ENCODE results near the gene ANTXR1.

ANTXR1 gene

DNA sequence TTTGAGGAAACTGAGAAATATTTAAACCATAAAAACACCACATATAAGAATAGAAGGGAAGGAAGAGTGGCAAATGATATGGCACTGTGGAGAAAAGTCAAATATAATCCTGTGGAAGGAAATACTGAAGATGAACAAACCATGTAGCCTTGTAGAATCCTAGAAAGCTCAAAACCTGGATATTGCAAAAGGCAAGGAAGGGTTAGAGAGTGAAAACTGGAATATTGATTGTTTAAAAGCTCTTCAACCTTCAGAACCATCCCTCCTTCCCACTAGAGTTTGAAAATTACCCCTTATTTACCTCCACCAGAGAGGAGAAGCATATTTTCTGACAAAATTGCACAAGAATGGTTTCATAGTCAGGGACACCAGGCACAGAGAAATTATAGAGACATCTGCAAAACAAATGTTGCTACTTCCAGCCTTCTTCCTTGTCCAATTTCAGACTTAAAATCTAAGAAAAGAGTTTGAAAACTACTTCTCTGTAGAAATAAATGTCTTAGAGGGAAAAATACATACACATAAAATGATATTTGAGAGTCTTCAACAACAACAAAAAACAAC lies 48.0 kb downstream of the ANTXR1 start:
- Mint-ChIP-seq H3K36me3 (no peaks in the 10 kb centered on the region), H3K4me3 (no peak overlapping the region), H3K9me3 (peaks cover 8% of the 10 kb centered on the region), H3K27me3 (peaks cover 23% of the 10 kb centered on the region), H3K27ac (no peak overlapping the region), H3K4me1 (no peaks in the 10 kb centered on the region)
- ATAC-seq (ENCODE audit: low read depth) (no peak), DNase-seq (ENCODE audit: low spot score in 2 of 2) (no peak)

DNA sequence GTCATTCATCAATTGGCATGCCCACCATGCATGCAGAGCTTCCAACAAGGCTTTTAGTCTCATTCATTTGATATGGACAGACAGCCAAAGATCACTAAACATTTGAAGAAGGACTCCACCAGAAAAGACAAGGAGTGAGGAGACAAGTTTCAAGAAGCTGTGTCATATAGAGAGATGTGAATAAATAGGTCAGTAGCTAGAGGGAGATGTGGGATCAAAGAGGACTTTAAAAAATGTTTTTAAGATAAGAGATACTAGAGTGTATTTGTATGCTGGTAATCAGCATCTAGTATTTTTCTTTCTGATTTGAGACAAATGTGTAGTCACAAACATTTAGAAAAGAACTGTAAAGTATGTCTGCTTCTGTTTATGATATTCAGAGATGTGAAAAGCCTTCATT lies 48.5 kb downstream of the ANTXR1 start:
- DNase-seq (ENCODE audit: low spot score in 2 of 2) (no peak), ATAC-seq (ENCODE audit: low read depth) (no peak)

DNA sequence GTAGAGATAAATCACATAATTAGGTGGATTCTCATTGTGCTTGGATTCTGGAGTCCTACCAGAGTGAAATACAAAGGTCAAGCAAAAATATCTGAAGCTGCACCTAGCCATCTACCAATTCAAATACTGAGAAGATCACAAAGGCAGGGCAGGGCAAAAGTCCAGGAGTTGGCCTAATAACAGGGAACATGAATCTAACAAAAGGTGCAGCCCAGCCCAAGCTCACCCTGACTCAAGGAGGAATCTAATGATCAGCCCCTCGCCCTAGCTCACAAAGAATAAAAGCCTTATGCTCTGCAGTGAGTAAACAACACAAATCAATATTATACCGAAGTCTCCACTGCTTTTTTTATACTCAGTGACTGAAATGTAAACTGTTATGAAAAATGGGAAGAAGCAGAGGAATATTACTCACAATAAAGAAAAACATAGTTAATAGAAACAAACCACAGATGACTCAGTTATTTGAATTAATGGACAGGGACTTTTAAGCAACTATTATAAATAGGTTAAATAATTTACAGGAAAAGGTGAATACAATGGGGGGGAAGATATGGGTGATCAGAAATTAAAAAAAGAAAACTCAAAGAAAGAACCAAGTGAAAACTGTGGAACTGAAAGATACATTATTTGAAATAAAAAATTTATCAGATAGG lies 49.5 kb downstream of the ANTXR1 start:
- Mint-ChIP-seq H3K36me3 (no peaks in the 10 kb centered on the region), H3K9me3 (peaks cover 8% of the 10 kb centered on the region), H3K27me3 (peaks cover 25% of the 10 kb centered on the region), H3K4me1 (no peaks in the 10 kb centered on the region), H3K27ac (no peak overlapping the region), H3K4me3 (no peak overlapping the region)
- no peak for ATAC-seq (ENCODE audit: low read depth)
- no peak for DNase-seq (ENCODE audit: low spot score in 2 of 2)

More for the DNA sequence above, 48.5 kb downstream of the ANTXR1 start:
- Mint-ChIP-seq H3K27ac (no peak overlapping the region), H3K27me3 (peaks cover 23% of the 10 kb centered on the region), H3K4me1 (no peaks in the 10 kb centered on the region), H3K4me3 (no peak overlapping the region), H3K9me3 (peaks cover 8% of the 10 kb centered on the region), H3K36me3 (no peaks in the 10 kb centered on the region)

DNA sequence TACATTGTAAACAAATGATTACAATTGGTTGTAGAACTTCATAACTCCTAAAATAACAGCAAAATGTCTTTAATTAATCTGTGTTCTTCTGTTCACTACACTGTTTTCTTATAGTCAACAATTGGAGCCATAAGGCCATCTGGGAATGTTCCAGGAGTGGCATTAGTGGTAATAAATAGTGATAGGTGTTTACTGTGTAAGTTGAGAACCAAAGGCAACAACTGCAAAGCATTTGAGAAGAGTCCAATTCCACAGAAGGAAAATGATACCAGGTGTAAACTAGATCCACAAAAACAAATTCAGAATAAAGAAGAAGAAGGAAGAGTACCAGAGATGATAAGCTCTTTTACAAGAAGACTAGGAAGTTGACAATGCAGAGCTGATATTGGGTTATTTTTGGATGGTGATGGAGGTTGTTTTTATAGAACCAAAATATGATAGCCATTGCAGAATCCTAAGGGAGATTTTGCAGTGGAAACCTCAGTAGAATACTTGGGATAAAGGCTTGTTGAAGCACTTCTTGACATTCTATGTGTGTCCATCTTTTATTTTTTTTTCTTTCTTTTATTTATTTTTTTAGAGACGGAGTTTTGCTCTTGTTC lies 52.9 kb downstream of the ANTXR1 start:
- peaks cover 19% of the 10 kb centered on the region for H3K27me3 Mint-ChIP-seq
- no peaks in the 10 kb centered on the region for H3K4me1 Mint-ChIP-seq
- DNase-seq (ENCODE audit: low spot score in 2 of 2) (no peak), ATAC-seq (ENCODE audit: low read depth) (no peak)
- no peaks in the 10 kb centered on the region for H3K36me3 Mint-ChIP-seq
- H3K27ac Mint-ChIP-seq, result no peak overlapping the region
- H3K4me3 Mint-ChIP-seq, result no peak overlapping the region
- H3K9me3 Mint-ChIP-seq, result peaks cover 8% of the 10 kb centered on the region

DNA sequence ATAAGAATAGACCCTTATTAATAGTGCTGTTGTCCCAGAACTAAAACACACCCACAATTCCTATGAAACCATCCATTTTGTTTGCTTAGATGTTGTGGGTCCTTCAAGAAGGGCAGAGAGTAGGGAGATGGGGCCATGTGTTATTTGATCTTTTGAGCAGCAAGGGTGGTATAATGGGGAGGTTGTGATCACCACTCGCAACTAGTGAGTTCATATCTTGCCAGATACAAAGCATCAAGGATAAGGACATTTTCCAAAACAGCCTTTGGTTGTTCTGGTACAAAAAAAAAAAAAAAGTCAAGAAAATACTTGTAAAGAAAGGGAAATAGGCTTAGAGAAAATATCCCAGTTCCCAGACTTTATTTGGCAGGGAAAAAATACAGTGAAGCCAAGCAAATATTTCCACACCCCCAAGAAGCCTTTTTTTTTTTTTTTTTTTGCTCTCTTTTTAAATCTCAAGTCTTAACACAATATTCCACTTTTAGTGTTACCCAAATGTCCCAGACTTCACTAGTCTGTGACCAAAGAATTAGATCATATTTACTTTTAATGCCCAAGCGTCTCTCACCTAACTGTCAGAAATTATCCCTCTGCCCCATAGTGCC lies 54.1 kb downstream of the ANTXR1 start:
- Mint-ChIP-seq H3K27me3 (peaks cover 18% of the 10 kb centered on the region), H3K9me3 (peaks cover 8% of the 10 kb centered on the region)
- ATAC-seq (ENCODE audit: low read depth), result no peak

DNA sequence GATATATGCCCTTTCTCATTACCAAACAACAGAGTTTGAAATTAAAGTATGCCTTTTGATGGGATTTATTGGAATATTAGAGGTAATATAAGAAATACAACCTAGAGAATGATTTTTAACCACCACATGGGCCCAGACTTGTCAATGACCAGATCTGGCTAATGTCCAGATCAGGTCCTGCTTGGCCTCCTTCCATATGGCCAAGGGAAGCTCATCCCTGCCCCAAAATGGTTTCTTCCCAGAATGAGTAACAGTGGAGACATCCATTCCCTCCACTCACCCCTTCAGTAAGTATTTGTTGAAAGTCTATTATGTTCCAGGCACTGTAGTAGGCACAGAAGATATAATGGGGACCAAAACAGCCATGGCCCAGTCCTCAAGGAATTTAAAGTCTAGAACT lies 54.9 kb downstream of the ANTXR1 start:
- Mint-ChIP-seq H3K27ac (no peak overlapping the region), H3K27me3 (peaks cover 17% of the 10 kb centered on the region), H3K4me1 (no peaks in the 10 kb centered on the region), H3K9me3 (peaks cover 7% of the 10 kb centered on the region), H3K36me3 (no peaks in the 10 kb centered on the region), H3K4me3 (no peak overlapping the region)
- ATAC-seq (ENCODE audit: low read depth) (no peak), DNase-seq (ENCODE audit: low spot score in 2 of 2) (no peak)

More for the DNA sequence above, 54.1 kb downstream of the ANTXR1 start:
- Mint-ChIP-seq H3K4me3 (no peak overlapping the region), H3K36me3 (no peaks in the 10 kb centered on the region), H3K4me1 (no peaks in the 10 kb centered on the region), H3K27ac (no peak overlapping the region)
- no peak for DNase-seq (ENCODE audit: low spot score in 2 of 2)

DNA sequence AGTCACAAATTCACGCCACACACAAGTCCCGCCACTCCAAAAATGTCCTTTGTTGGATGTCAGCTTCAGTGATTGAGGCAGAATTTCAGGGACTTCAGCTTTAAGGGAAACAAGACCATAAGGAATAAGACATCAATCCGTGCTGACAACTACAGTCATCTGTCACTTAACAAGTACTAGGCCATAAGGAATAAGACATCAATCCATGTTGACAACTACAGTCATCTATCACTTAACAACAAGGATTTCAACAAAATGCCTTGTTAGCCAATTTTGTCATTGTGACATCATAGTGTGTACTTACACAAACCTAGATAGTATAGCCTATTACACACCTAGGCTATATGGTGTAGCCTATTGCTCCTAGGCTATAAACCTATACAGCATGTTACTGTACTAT lies 58.0 kb downstream of the ANTXR1 start:
- Mint-ChIP-seq H3K36me3 (no peaks in the 10 kb centered on the region), H3K4me3 (no peak overlapping the region), H3K27me3 (peaks cover 15% of the 10 kb centered on the region), H3K9me3 (no peaks in the 10 kb centered on the region), H3K27ac (no peak overlapping the region), H3K4me1 (no peaks in the 10 kb centered on the region)
- DNase-seq (ENCODE audit: low spot score in 2 of 2), result no peak
- ATAC-seq (ENCODE audit: low read depth), result no peak

DNA sequence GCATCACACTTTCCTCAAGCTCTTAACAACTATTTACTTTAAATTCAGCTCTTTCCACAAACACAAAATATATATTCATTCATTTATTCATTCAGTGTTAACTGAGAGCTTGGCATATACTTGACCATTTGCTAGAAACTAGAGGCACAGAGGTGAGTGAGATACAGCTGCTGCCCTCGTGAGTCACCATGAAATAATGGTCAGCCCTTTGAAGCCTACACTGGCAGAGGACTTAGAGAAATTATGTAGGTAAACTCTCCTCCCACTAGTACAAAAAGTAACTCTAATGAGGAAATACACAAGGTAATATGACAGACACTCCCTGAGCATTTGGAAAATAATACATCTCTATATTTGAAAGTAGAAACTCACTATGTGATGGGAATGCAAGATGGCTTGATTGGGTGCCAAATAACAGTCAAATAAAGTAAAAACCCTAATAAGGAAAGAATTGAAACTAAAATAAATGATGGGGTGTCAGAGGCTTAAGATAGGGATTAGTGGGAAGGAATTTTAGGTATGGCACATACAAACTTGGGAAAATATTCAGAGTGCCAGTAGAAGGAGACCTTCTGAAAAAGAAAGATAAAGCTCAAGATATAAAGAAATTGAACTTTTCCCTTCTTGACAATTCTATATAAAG lies 61.1 kb downstream of the ANTXR1 start:
- ATAC-seq (ENCODE audit: low read depth) (no peak), DNase-seq (ENCODE audit: low spot score in 2 of 2) (no peak)
- no peaks in the 10 kb centered on the region for H3K36me3 Mint-ChIP-seq
- H3K4me3 Mint-ChIP-seq, result no peak overlapping the region
- H3K9me3 Mint-ChIP-seq, result no peaks in the 10 kb centered on the region
- H3K4me1 Mint-ChIP-seq, result no peaks in the 10 kb centered on the region
- no peak overlapping the region for H3K27ac Mint-ChIP-seq
- H3K27me3 Mint-ChIP-seq, result peaks cover 12% of the 10 kb centered on the region

DNA sequence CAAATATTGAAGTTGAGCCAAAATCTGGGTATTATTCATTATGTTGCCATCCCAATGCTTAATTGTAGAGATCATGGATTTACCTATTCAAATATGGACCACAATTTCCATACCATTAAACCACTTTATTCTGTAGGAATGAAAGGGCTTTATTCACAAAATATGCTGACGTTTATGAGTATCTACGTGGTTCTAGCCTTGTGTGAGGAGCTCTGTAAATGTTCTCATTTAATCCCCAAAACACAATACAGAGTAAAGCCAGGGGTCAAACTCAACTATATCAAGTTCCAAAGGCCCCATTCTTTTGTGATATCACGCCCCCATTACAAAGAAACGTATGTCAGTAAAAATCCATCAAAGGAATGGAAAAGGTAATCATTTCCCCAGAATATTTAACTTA lies 61.9 kb downstream of the ANTXR1 start:
- Mint-ChIP-seq H3K27ac (no peak overlapping the region), H3K4me1 (no peaks in the 10 kb centered on the region), H3K36me3 (no peaks in the 10 kb centered on the region), H3K4me3 (no peak overlapping the region), H3K27me3 (peaks cover 12% of the 10 kb centered on the region), H3K9me3 (no peaks in the 10 kb centered on the region)
- ATAC-seq (ENCODE audit: low read depth) (no peak), DNase-seq (ENCODE audit: low spot score in 2 of 2) (no peak)

DNA sequence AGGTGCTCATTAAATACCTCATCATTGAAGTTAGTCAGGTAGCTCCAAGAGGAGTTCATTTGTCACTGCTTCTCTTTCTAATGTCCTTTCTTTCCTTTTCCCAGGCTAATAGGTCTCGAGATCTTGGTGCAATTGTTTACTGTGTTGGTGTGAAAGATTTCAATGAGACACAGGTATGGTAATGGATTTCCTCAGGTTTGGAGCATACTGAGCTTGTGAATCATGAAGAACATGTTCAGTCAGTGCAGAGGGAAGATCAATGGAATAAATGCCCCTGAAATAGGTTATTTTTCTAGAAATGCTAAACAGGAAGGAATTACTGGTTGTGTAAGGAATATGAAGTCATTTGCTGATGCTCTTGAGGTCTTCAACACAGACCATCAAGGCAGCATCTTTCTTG lies 62.5 kb downstream of the ANTXR1 start:
- ATAC-seq (ENCODE audit: low read depth) (no peak), DNase-seq (ENCODE audit: low spot score in 2 of 2) (no peak)
- Mint-ChIP-seq H3K27ac (no peak overlapping the region), H3K4me1 (no peaks in the 10 kb centered on the region), H3K9me3 (no peaks in the 10 kb centered on the region), H3K27me3 (peaks cover 10% of the 10 kb centered on the region), H3K4me3 (no peak overlapping the region), H3K36me3 (no peaks in the 10 kb centered on the region)

DNA sequence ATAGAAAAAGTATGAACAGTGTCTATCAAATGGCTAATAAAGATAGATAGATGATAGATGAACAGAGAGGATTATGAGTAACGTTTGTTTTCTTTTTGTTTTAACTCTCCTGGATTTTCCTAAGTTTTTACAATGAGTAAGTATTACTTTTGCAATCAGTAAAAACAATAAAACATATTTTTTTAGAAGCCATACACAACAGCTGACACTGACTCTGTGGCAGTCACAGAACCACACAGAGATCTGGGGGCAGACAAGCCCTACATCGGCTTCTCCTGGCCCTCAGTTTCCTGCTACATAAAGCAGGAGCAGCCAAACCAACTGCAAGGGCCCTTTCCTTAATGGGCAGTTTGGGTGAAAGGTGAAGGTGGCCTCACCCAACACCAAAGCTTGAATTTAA lies 63.6 kb downstream of the ANTXR1 start:
- Mint-ChIP-seq H3K27ac (no peak overlapping the region), H3K27me3 (peaks cover 8% of the 10 kb centered on the region), H3K4me1 (no peaks in the 10 kb centered on the region), H3K4me3 (no peak overlapping the region), H3K9me3 (no peaks in the 10 kb centered on the region), H3K36me3 (no peaks in the 10 kb centered on the region)
- DNase-seq (ENCODE audit: low spot score in 2 of 2), result no peak
- ATAC-seq (ENCODE audit: low read depth), result no peak

DNA sequence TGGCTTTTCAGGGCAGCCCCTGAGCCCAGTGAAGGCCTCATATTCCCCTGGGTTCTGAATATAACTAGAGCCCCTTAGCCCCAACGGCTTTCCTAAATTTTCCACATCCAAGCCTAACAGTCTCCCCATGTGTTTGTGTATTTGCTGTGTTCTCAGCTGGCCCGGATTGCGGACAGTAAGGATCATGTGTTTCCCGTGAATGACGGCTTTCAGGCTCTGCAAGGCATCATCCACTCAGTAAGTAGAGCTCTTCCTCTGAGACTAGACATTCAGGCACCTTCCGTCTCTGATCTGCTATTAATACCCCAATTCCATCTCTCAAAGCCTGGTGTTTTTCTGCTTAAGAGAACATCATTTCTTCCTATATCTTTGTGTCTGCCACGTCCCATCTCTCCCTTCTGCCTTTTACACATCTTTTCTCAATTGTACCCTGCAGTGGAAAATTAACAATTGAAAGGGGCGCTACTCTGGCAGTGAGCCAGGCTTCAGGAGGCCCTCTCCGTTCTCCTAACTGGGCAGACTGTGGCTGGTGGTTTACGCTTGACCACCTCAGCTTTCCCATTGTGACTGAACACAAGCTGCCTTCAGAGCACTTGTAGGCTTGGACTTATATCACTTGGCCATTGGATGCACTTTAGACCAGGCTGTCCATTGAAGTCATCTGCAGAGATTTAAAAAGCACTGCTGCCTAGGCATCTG lies 64.4 kb downstream of the ANTXR1 start:
- DNase-seq (ENCODE audit: low spot score in 2 of 2) (no peak), ATAC-seq (ENCODE audit: low read depth) (no peak)
- no peaks in the 10 kb centered on the region for H3K9me3 Mint-ChIP-seq
- no peaks in the 10 kb centered on the region for H3K4me1 Mint-ChIP-seq
- H3K4me3 Mint-ChIP-seq, result no peak overlapping the region
- H3K27me3 Mint-ChIP-seq, result peaks cover 11% of the 10 kb centered on the region
- H3K27ac Mint-ChIP-seq, result no peak overlapping the region
- no peaks in the 10 kb centered on the region for H3K36me3 Mint-ChIP-seq

DNA sequence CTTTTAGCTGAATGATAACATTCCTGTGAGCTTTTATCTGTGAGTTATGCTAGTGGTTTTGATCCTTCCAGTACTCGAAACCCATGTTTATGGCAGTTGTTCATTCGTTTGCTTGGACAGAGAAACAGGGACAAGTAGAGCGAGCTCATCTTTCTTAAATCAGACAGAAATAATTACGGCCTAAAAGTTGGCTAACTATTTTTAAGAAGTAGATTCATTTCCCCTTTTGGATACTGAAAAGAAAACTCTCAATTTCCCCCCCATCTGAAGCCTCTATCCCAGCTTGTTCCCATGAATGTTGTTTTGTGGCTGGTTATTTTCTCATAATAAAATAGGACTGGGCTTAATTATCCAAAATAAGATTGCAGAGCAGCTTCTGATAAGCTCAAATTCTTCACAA lies 67.1 kb downstream of the ANTXR1 start:
- no peaks in the 10 kb centered on the region for H3K9me3 Mint-ChIP-seq
- peaks cover 13% of the 10 kb centered on the region for H3K27me3 Mint-ChIP-seq
- H3K4me3 Mint-ChIP-seq, result no peak overlapping the region
- no peaks in the 10 kb centered on the region for H3K36me3 Mint-ChIP-seq
- no peaks in the 10 kb centered on the region for H3K4me1 Mint-ChIP-seq
- DNase-seq (ENCODE audit: low spot score in 2 of 2) (no peak), ATAC-seq (ENCODE audit: low read depth) (no peak)
- no peak overlapping the region for H3K27ac Mint-ChIP-seq
